Aorta (tissue), 5 donors: Measurements from ENCODE around the gene RAMP3. TPM values are rescaled to one million over a fixed set of nuclear protein-coding genes. Genes with fewer than 3 reads are reported as not detected.
A peak's percentile ranks its signal among the peaks of the same experiment; 100 is the strongest.

Experiments used
- ATAC-seq: fragments of 200-7000 bp; cut with Tn5 transposase; one replicate; pipeline ENCODE4 v1.9.1; 2022; ENCODE audit warnings: moderate library complexity; ENCODE audit not compliant: low FRiP score
- DNase-seq, 2 donors: peaks; one replicate each; pipeline ENCODE4 v3.0.0-alpha.2; 2020
- H3K27ac ChIP-seq, 2 donors: one replicate each; pipeline ENCODE4 v1.5.1; 2013; ENCODE audit warnings: low read length in 2 of 2, mild to moderate bottlenecking in 2 of 2, moderate library complexity in 2 of 2, control low read depth in 1 of 2, inconsistent platforms in 1 of 2, low read depth in 1 of 2
- H3K27me3 ChIP-seq, 2 donors: one replicate each; pipeline ENCODE4 v1.6.1; 2013; ENCODE audit warnings: control low read depth in 1 of 2, low read length in 1 of 2, mild to moderate bottlenecking in 1 of 2, moderate library complexity in 1 of 2; ENCODE audit not compliant: insufficient read depth in 2 of 2, control insufficient read depth in 1 of 2
- H3K36me3 ChIP-seq, 2 donors: one replicate each; pipeline ENCODE4 v1.6.1; 2013; ENCODE audit warnings: control low read depth in 1 of 2, low read length in 1 of 2, mild to moderate bottlenecking in 1 of 2; ENCODE audit not compliant: insufficient read depth in 2 of 2, control insufficient read depth in 1 of 2
- H3K4me1 ChIP-seq, 2 donors: one replicate each; pipeline ENCODE4 v1.6.1; 2013; ENCODE audit warnings: low read length in 2 of 2, control low read depth in 1 of 2, mild to moderate bottlenecking in 1 of 2, moderate library complexity in 1 of 2; ENCODE audit not compliant: insufficient read depth in 2 of 2, control insufficient read depth in 1 of 2
- H3K4me3 ChIP-seq, 2 donors: one replicate each; pipeline ENCODE4 v1.5.1; 2013; ENCODE audit warnings: low read length in 2 of 2, control low read depth in 1 of 2, mild to moderate bottlenecking in 1 of 2
- H3K9me3 ChIP-seq: one replicate; pipeline ENCODE4 v1.6.1; 2013; ENCODE audit warnings: mild to moderate bottlenecking, low read length; ENCODE audit not compliant: control insufficient read depth
- WGBS, 2 donors: extraction: QIAGEN DNeasy Blood & Tissue Kit; methylation state at CpG; one replicate each; pipeline ENCODE4 v1.1.7; 2013; 5-methylcytosine and 5-hydroxymethylcytosine counted together
- intact Hi-C, 2 donors: fragments of 100-400 bp; cut with DNase I; formaldehyde crosslinking; loops; one replicate each; pipeline versions ENCODE4 v1.14.2 to v1.15.0; 2022
- polyA plus RNA-seq, 2 donors: library from polyadenylated mRNA; stranded (reverse); fragments of 200-250 nt; gene quantifications; one replicate each; pipeline ENCODE4 v1.2.3, GENCODE V29; 2013
- total RNA-seq, 2 donors: library from RNA; stranded (reverse); fragmentation: NEBNext Ultra II Directional; extraction: Animal tissue kit (Norgen Biotek cat#: 25700); gene quantifications; one replicate each; pipeline ENCODE4 v1.2.1, GENCODE V29; 2021
- donor health status: healthy with polysubstance abuse.
- donor health status: Bipolar disorder and iron deficiency.
- donor health status: DM: no; HTN: no; CAD: no.
- donor health status: DM: no; HTN: no; CAD: no.
- donor health status: DM: yes; HTN: yes; CAD: no.

RAMP3 gene
- total and polyA plus RNA-seq, 4 donors = 5.0 to 78.0 (median 28.9) TPM

- Histone ChIP-seq H3K27ac (no peak overlapping the region), H3K27me3 (no peaks in the 10 kb centered on the region), H3K4me1 (no peaks in the 10 kb centered on the region), H3K36me3 (no peaks in the 10 kb centered on the region), H3K9me3 (no peaks in the 10 kb centered on the region), H3K4me3 (no peak overlapping the region)
- DNase-seq (no peak), ATAC-seq (no peak)
- 77 to 80% methylated on average over 10 of the region's 10 CpGs for WGBS, 2 donors
- intact Hi-C loops = loop anchor here (5.0 to 10.0 kb wide), 4 partner anchors 166 to 554 kb away; partner anchors contain the start of gene TMED4 (in 1 of the 2)
These were observed 18.9 kb upstream of the RAMP3 start for GRCh38 chr7:45138433-45139267.

- H3K27ac ChIP-seq = no peak overlapping the region
- no peaks in the 10 kb centered on the region for H3K36me3 ChIP-seq
- no peaks in the 10 kb centered on the region for H3K4me1 ChIP-seq
- DNase-seq (peak in 1 of 2 donors; percentile 12), ATAC-seq (no peak)
- WGBS, 2 donors = 77 to 87% methylated on average over 4 of the region's 4 CpGs
- H3K4me3 ChIP-seq = no peak overlapping the region
- no peaks in the 10 kb centered on the region for H3K9me3 ChIP-seq
- intact Hi-C loops = no loop called here
- no peaks in the 10 kb centered on the region for H3K27me3 ChIP-seq
These were observed 16.8 kb upstream of the RAMP3 start for GRCh38 chr7:45140827-45141226.

- DNase-seq (peak; percentile 1 to 4), ATAC-seq (no peak)
- Histone ChIP-seq H3K9me3 (no peaks in the 10 kb centered on the region), H3K4me1 (no peaks in the 10 kb centered on the region), H3K4me3 (no peak overlapping the region), H3K27ac (no peak overlapping the region), H3K27me3 (no peaks in the 10 kb centered on the region), H3K36me3 (no peaks in the 10 kb centered on the region)
- WGBS, 2 donors = 87 to 90% methylated on average over 4 of the region's 4 CpGs
- intact Hi-C loops = no loop called here
These were observed 14.0 kb upstream of the RAMP3 start for GRCh38 chr7:45143616-45144015.

- intact Hi-C loops = no loop called here
- H3K9me3 ChIP-seq = no peaks in the 10 kb centered on the region
- H3K4me3 ChIP-seq = no peak overlapping the region
- ATAC-seq = no peak
- 80 to 91% methylated on average over 7 of the region's 7 CpGs for WGBS, 2 donors
- H3K27me3 ChIP-seq = no peaks in the 10 kb centered on the region
- DNase-seq = peak in 1 of 2 donors; percentile 47
- no peaks in the 10 kb centered on the region for H3K36me3 ChIP-seq
- no peak overlapping the region for H3K27ac ChIP-seq
- no peaks in the 10 kb centered on the region for H3K4me1 ChIP-seq
These were observed 11.7 kb upstream of the RAMP3 start for GRCh38 chr7:45145881-45146280.

- H3K4me3 ChIP-seq = no peak overlapping the region
- H3K9me3 ChIP-seq = no peaks in the 10 kb centered on the region
- ATAC-seq = no peak
- DNase-seq = peak; percentile 25 to 57
- no peaks in the 10 kb centered on the region for H3K4me1 ChIP-seq
- no peaks in the 10 kb centered on the region for H3K36me3 ChIP-seq
- intact Hi-C loops = no loop called here
- H3K27ac ChIP-seq = no peak overlapping the region
- 78 to 83% methylated on average over 19 of the region's 19 CpGs for WGBS, 2 donors
- no peaks in the 10 kb centered on the region for H3K27me3 ChIP-seq
These were observed 10.8 kb upstream of the RAMP3 start for GRCh38 chr7:45146531-45147379.

GRCh38 chr7:45147858-45148652 lies 9.5 kb upstream of the RAMP3 start:
- 43 to 54% methylated on average over 32 of the region's 32 CpGs for WGBS, 2 donors
- DNase-seq (peak; percentile 46 to 75), ATAC-seq (peak; percentile 60)
- intact Hi-C loops = no loop called here
- Histone ChIP-seq H3K27me3 (no peaks in the 10 kb centered on the region), H3K4me1 (no peaks in the 10 kb centered on the region), H3K9me3 (no peaks in the 10 kb centered on the region), H3K36me3 (no peaks in the 10 kb centered on the region), H3K27ac (no peak overlapping the region), H3K4me3 (no peak overlapping the region)

GRCh38 chr7:45148653-45148973 lies 9.0 kb upstream of the RAMP3 start:
- WGBS, 2 donors = 72 to 81% methylated on average over 10 of the region's 10 CpGs
- H3K9me3 ChIP-seq = no peaks in the 10 kb centered on the region
- no peak overlapping the region for H3K4me3 ChIP-seq
- no peak for DNase-seq
- no peak overlapping the region for H3K27ac ChIP-seq
- no peaks in the 10 kb centered on the region for H3K36me3 ChIP-seq
- H3K4me1 ChIP-seq = no peaks in the 10 kb centered on the region
- intact Hi-C loops = no loop called here
- H3K27me3 ChIP-seq = no peaks in the 10 kb centered on the region
- ATAC-seq = no peak

- intact Hi-C loops = loop anchor here in 1 of 2 donors (10.0 kb wide), 1 partner anchor 715 kb away; no protein-coding TSS in a partner anchor
- 78 to 80% methylated on average over 5 of the region's 5 CpGs for WGBS, 2 donors
- DNase-seq (peak; percentile 12 to 59), ATAC-seq (no peak)
- no peaks in the 10 kb centered on the region for H3K36me3 ChIP-seq
- no peaks in the 10 kb centered on the region for H3K9me3 ChIP-seq
- H3K27me3 ChIP-seq = no peaks in the 10 kb centered on the region
- H3K4me1 ChIP-seq = no peaks in the 10 kb centered on the region
- H3K27ac ChIP-seq = no peak overlapping the region
- H3K4me3 ChIP-seq = no peak overlapping the region
These were observed 8.0 kb upstream of the RAMP3 start for GRCh38 chr7:45149606-45150005.
